HEK293 (cell line): ENCODE data around the gene TMEM62.

Experiments used
- CTCF ChIA-PET: fragments of 350-600 bp; formaldehyde crosslinking; extraction: SDS; loops from one replicate; lab custom pipeline; 2021; ENCODE audit warnings: antibody characterized with exemption; lab: Yijun Ruan, JAX
- POLR2A ChIA-PET: fragments of 300-600 bp; formaldehyde crosslinking; extraction: SDS; loops from one replicate; lab custom pipeline; 2020; ENCODE audit warnings: antibody characterized with exemption, inconsistent platforms; lab: Yijun Ruan, JAX
- H3K27ac ChIP-seq: fragments of 200-500 bp; sonication (Bioruptor generic); 2 replicates; pipeline ENCODE4 v1.5.1; 2014; ENCODE audit warnings: low read depth, low read length, control low read depth, inconsistent platforms; ENCODE audit errors: extremely low read depth
- H3K36me3 ChIP-seq, 2 experiments: fragments of 200-500 bp in 1 of 2; sonication (Bioruptor generic) in 1 of 2; 1 replicate in 1 of 2; 2 replicates in 1 of 2; pipeline ENCODE4 v1.5.1; 2014 to 2017; ENCODE audit warnings: inconsistent platforms in 2 of 2, low read length in 2 of 2; ENCODE audit not compliant: control insufficient read depth in 2 of 2, insufficient read depth in 1 of 2
- H3K4me1 ChIP-seq: fragments of 200-500 bp; sonication (Bioruptor generic); 2 replicates; pipeline ENCODE4 v1.5.1; 2014; ENCODE audit warnings: mild to moderate bottlenecking, low read length, inconsistent platforms; ENCODE audit not compliant: control insufficient read depth, insufficient read depth
- H3K4me3 ChIP-seq: 2 replicates; pipeline ENCODE4 v1.5.1; 2011; ENCODE audit warnings: low read depth, mild to moderate bottlenecking, control low read depth, low read length, moderate library complexity
- H3K9me3 ChIP-seq: fragments of 200-500 bp; sonication (Bioruptor generic); 2 replicates; pipeline ENCODE4 v1.5.1; 2014; ENCODE audit warnings: low read depth, low read length, inconsistent platforms; ENCODE audit not compliant: control insufficient read depth, insufficient read depth
- EGR2 ChIP-seq: fragments of 450-650 bp; formaldehyde crosslinking; IDR thresholded peaks from 2 replicates; pipeline ENCODE4 v1.5.1; 2016; ENCODE audit warnings: low read depth, missing biosample characterization, missing genetic modification characterization
- HOXD13 ChIP-seq: sonication (generic); formaldehyde crosslinking; IDR thresholded peaks from 2 replicates; pipeline ENCODE4 v1.8.0; 2022; ENCODE audit warnings: missing genetic modification reagents, borderline replicate concordance
- MEIS1 ChIP-seq: sonication (generic); formaldehyde crosslinking; IDR thresholded peaks from 2 replicates; pipeline ENCODE4 v1.8.1; 2022; ENCODE audit warnings: missing genetic modification reagents, mild to moderate bottlenecking, borderline replicate concordance
- SALL2 ChIP-seq: fragments of 450-650 bp; formaldehyde crosslinking; IDR thresholded peaks from 2 replicates; pipeline ENCODE4 v1.5.0; 2017; ENCODE audit warnings: missing biosample characterization, mild to moderate bottlenecking, missing genetic modification characterization, borderline replicate concordance
- YY1 ChIP-seq: fragments of 450-650 bp; formaldehyde crosslinking; IDR thresholded peaks from 2 replicates; pipeline ENCODE4 v1.5.1; 2018; ENCODE audit warnings: missing biosample characterization, missing genetic modification characterization
- ZFHX2 ChIP-seq: fragments of 450-650 bp; formaldehyde crosslinking; conservative IDR thresholded peaks from 2 replicates; pipeline ENCODE4 v1.5.1; 2016; ENCODE audit warnings: missing biosample characterization, missing genetic modification characterization
- ZNF266 ChIP-seq: fragments of 450-650 bp; formaldehyde crosslinking; IDR thresholded peaks from 2 replicates; pipeline ENCODE4 v1.5.1; 2016; ENCODE audit warnings: missing biosample characterization, missing genetic modification characterization, low read depth
- ZNF274 ChIP-seq, 2 experiments: fragments of 200-500 bp in 1 of 2; fragments of 450-650 bp in 1 of 2; sonication (Bioruptor generic) in 1 of 2; formaldehyde crosslinking in 1 of 2; IDR thresholded peaks; 2 replicates each; pipeline versions ENCODE4 v1.5.1 to v1.6.1; 2014 to 2016; ENCODE audit warnings: borderline replicate concordance in 1 of 2, inconsistent platforms in 1 of 2, low read length in 1 of 2, missing biosample characterization in 1 of 2, missing genetic modification characterization in 1 of 2
- ZNF549 ChIP-seq: fragments of 450-650 bp; IDR thresholded peaks from 2 replicates; pipeline ENCODE4 v1.5.1; 2018; ENCODE audit warnings: missing biosample characterization, missing genetic modification characterization, mild to moderate bottlenecking, inconsistent platforms, moderate library complexity
- ZNF776 ChIP-seq: fragments of 450-650 bp; formaldehyde crosslinking; IDR thresholded peaks from 2 replicates; pipeline ENCODE4 v1.5.0; 2017; ENCODE audit warnings: missing biosample characterization, missing genetic modification characterization, borderline replicate concordance
- ZNF791 ChIP-seq: fragments of 450-650 bp; formaldehyde crosslinking; IDR thresholded peaks from 2 replicates; pipeline ENCODE4 v1.5.1; 2016; ENCODE audit warnings: missing biosample characterization, missing genetic modification characterization
- ZSCAN16 ChIP-seq: fragments of 450-650 bp; formaldehyde crosslinking; IDR thresholded peaks from 2 replicates; pipeline ENCODE4 v1.5.1; 2016; ENCODE audit warnings: missing biosample characterization, missing genetic modification characterization
- TF ChIP-seq, protein P1 (sequence below): fragments of 450-650 bp; formaldehyde crosslinking; IDR thresholded peaks from 2 replicates; pipeline ENCODE4 v1.5.1; 2016; ENCODE audit warnings: missing biosample characterization, missing genetic modification characterization
- TF ChIP-seq, protein P2 (sequence below): fragments of 450-650 bp; formaldehyde crosslinking; IDR thresholded peaks from 2 replicates; pipeline ENCODE4 v1.5.1; 2016; ENCODE audit warnings: missing biosample characterization, missing genetic modification characterization
- TF ChIP-seq, protein P3 (sequence below): fragments of 450-650 bp; formaldehyde crosslinking; IDR thresholded peaks from 2 replicates; pipeline ENCODE4 v1.5.1; 2016; ENCODE audit warnings: missing biosample characterization, missing genetic modification characterization
- TF ChIP-seq, protein P4 (sequence below): fragments of 450-650 bp; formaldehyde crosslinking; IDR thresholded peaks from 2 replicates; pipeline ENCODE4 v1.5.1; 2016; ENCODE audit warnings: missing biosample characterization, missing genetic modification characterization
- TF ChIP-seq, protein P5 (sequence below): IDR thresholded peaks from 2 replicates; pipeline ENCODE4 v1.6.1; 2011; ENCODE audit warnings: mild to moderate bottlenecking, low read depth, low read length, borderline replicate concordance
- TF ChIP-seq, protein P6 (sequence below): fragments of 450-650 bp; formaldehyde crosslinking; IDR thresholded peaks from 2 replicates; pipeline ENCODE4 v1.5.1; 2017; ENCODE audit warnings: missing biosample characterization, missing genetic modification characterization

Gene TMEM62

DNA sequence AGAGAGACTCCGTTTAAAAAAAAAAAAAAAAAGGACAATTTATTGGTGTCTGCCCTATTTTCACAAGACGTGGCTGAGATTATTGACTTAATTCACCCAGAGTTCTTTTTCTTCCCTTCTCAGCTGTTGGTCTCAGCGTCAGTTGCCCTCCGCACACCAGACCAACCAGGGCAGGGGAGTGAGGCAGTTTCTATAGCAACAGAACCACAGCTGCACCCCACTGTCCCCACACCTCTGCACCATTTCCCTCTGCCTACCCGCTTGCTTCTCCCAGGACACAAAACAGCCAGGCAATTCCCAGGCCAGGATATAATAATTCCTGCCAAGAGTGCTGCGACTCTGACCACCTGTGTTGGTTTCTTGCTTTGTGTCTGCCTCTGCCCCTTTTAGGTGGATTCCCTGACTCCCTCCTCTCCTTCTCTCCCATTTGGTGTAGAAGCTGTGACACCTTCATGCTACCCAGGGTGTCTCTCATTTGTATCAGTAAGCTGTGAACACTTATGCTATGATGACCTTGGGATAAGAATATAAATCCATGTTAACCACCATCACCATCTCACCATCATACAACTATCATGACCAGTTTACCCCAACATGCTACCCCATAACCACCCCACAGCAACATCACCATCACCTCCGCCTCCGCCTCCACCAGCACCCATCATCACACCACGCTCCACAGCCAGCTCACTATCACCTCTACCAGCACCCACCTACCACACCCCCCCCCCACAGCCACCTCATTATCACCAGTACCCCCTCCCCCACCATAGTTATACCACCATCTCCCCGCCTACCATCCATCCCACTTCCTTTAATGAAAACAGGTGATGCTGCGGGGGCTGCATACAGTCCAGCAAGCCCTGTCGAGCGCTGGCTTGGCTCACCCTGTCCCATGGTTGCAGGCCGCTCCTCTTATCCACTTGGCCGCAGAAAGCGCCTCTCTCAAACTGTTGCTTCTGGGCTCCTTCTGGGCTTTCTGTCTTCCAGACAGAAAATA, 86.8 kb downstream of the TMEM62 start:
- CTCF ChIA-PET: interaction anchor here (1.8 kb wide), 1 partner anchor 16 kb away, joined by 4 read pairs; no protein-coding TSS in a partner anchor
- POLR2A ChIA-PET: no interaction called here
- Histone ChIP-seq H3K9me3 (no peaks in the 10 kb centered on the region), H3K4me3 (no peak overlapping the region), H3K36me3 (no peaks in the 10 kb centered on the region), H3K4me1 (no peaks in the 10 kb centered on the region), H3K27ac (no peak overlapping the region)
- TF ChIP-seq EGR2 (tag by site-specific recombination): peak; percentile 68
- TF ChIP-seq ZNF274 (IDR thresholded peaks at IDR 0.05; ENCODE audit: low read length): no peak
- TF ChIP-seq ZNF274 (tag by site-specific recombination; IDR thresholded peaks at IDR 0.05; ENCODE audit: borderline replicate concordance): no peak
- TF ChIP-seq ZFHX2 (tag by site-specific recombination): peak; percentile 24; the same call in 1 of the 2 replicates
- no peak for TF ChIP-seq MEIS1 (CRISPR knock-in tag)
- TF ChIP-seq ZNF776 (tag by site-specific recombination): no peak
- TF ChIP-seq, protein P1, sequence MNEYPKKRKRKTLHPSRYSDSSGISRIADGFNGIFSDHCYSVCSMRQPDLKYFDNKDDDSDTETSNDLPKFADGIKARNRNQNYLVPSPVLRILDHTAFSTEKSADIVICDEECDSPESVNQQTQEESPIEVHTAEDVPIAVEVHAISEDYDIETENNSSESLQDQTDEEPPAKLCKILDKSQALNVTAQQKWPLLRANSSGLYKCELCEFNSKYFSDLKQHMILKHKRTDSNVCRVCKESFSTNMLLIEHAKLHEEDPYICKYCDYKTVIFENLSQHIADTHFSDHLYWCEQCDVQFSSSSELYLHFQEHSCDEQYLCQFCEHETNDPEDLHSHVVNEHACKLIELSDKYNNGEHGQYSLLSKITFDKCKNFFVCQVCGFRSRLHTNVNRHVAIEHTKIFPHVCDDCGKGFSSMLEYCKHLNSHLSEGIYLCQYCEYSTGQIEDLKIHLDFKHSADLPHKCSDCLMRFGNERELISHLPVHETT (tag by site-specific recombination): no peak

DNA sequence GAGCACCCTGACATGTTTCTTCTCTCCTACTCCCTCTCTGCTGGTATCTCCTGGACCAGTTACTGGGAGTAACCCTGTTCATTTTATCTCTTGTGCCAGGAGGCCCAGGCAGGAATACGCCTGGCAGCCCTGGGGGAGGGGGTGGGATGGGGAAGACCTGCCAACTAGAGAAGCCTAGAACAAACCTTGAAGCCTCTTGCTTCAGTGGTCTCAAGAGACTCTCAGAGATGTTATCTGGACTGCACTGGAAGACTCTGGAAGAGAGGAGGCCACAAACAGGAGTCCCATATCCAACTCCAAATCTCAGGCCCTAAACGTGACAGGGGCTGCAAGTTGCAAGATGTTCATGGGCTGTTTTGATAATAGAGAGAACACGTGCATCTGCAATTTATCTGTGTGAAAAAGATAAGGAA, 87.6 kb downstream of the TMEM62 start, which contains the start of gene EPB42:
Gene EPB42 (minus strand): TSS at position 28 of the 413 bp plus-strand sequence. CDS start 193 bp downstream, outside the sequence.
- no peak within 1 kb of the TSS for H3K27ac ChIP-seq
- H3K4me3 ChIP-seq: no peak within 1 kb of the TSS
- CTCF ChIA-PET: interaction anchor here (1.8 kb wide), 1 partner anchor 17 kb away, joined by 4 read pairs; no protein-coding TSS in a partner anchor
- no peaks in the 10 kb centered on the region for H3K4me1 ChIP-seq
- no peaks in the 10 kb centered on the region for H3K9me3 ChIP-seq
- H3K36me3 ChIP-seq: no peaks in the 10 kb centered on the region
- TF ChIP-seq, protein P2, sequence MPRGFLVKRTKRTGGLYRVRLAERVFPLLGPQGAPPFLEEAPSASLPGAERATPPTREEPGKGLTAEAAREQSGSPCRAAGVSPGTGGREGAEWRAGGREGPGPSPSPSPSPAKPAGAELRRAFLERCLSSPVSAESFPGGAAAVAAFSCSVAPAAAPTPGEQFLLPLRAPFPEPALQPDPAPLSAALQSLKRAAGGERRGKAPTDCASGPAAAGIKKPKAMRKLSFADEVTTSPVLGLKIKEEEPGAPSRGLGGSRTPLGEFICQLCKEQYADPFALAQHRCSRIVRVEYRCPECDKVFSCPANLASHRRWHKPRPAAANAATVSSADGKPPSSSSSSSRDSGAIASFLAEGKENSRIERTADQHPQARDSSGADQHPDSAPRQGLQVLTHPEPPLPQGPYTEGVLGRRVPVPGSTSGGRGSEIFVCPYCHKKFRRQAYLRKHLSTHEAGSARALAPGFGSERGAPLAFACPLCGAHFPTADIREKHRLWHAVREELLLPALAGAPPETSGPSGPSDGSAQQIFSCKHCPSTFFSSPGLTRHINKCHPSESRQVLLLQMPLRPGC (tag by site-specific recombination): no peak
- TF ChIP-seq HOXD13 (CRISPR knock-in tag): no peak
- no peak for TF ChIP-seq ZNF549 (tag by site-specific recombination)
- TF ChIP-seq SALL2 (tag by site-specific recombination): no peak
- TF ChIP-seq, protein P3, sequence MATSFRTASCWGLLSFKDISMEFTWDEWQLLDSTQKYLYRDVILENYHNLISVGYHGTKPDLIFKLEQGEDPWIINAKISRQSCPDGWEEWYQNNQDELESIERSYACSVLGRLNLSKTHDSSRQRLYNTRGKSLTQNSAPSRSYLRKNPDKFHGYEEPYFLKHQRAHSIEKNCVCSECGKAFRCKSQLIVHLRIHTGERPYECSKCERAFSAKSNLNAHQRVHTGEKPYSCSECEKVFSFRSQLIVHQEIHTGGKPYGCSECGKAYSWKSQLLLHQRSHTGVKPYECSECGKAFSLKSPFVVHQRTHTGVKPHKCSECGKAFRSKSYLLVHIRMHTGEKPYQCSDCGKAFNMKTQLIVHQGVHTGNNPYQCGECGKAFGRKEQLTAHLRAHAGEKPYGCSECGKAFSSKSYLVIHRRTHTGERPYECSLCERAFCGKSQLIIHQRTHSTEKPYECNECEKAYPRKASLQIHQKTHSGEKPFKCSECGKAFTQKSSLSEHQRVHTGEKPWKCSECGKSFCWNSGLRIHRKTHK (tag by site-specific recombination): no peak
- no peak for TF ChIP-seq ZNF266 (tag by site-specific recombination)
- no peak for TF ChIP-seq ZNF791 (tag by site-specific recombination)
- TF ChIP-seq ZSCAN16 (tag by site-specific recombination): no peak
- TF ChIP-seq, protein P4, sequence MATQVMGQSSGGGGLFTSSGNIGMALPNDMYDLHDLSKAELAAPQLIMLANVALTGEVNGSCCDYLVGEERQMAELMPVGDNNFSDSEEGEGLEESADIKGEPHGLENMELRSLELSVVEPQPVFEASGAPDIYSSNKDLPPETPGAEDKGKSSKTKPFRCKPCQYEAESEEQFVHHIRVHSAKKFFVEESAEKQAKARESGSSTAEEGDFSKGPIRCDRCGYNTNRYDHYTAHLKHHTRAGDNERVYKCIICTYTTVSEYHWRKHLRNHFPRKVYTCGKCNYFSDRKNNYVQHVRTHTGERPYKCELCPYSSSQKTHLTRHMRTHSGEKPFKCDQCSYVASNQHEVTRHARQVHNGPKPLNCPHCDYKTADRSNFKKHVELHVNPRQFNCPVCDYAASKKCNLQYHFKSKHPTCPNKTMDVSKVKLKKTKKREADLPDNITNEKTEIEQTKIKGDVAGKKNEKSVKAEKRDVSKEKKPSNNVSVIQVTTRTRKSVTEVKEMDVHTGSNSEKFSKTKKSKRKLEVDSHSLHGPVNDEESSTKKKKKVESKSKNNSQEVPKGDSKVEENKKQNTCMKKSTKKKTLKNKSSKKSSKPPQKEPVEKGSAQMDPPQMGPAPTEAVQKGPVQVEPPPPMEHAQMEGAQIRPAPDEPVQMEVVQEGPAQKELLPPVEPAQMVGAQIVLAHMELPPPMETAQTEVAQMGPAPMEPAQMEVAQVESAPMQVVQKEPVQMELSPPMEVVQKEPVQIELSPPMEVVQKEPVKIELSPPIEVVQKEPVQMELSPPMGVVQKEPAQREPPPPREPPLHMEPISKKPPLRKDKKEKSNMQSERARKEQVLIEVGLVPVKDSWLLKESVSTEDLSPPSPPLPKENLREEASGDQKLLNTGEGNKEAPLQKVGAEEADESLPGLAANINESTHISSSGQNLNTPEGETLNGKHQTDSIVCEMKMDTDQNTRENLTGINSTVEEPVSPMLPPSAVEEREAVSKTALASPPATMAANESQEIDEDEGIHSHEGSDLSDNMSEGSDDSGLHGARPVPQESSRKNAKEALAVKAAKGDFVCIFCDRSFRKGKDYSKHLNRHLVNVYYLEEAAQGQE: no peak
- TF ChIP-seq, protein P5, sequence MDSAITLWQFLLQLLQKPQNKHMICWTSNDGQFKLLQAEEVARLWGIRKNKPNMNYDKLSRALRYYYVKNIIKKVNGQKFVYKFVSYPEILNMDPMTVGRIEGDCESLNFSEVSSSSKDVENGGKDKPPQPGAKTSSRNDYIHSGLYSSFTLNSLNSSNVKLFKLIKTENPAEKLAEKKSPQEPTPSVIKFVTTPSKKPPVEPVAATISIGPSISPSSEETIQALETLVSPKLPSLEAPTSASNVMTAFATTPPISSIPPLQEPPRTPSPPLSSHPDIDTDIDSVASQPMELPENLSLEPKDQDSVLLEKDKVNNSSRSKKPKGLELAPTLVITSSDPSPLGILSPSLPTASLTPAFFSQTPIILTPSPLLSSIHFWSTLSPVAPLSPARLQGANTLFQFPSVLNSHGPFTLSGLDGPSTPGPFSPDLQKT: no peak
- TF ChIP-seq, protein P6, sequence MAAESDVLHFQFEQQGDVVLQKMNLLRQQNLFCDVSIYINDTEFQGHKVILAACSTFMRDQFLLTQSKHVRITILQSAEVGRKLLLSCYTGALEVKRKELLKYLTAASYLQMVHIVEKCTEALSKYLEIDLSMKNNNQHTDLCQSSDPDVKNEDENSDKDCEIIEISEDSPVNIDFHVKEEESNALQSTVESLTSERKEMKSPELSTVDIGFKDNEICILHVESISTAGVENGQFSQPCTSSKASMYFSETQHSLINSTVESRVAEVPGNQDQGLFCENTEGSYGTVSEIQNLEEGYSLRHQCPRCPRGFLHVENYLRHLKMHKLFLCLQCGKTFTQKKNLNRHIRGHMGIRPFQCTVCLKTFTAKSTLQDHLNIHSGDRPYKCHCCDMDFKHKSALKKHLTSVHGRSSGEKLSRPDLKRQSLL (tag by site-specific recombination): no peak
- TF ChIP-seq YY1 (tag by site-specific recombination): no peak
- TF ChIP-seq, all 188 proteins: peak for 0
- POLR2A ChIA-PET: no interaction called here
